Measurements from ENCODE around the gene DCAF5. TPM values are rescaled to one million over a fixed set of nuclear protein-coding genes. Genes with fewer than 3 reads are reported as not detected.

Gene DCAF5
- total RNA-seq, 4 donors from 2014 or later = 34.9 to 67.6 (median 48.1) TPM

DNA sequence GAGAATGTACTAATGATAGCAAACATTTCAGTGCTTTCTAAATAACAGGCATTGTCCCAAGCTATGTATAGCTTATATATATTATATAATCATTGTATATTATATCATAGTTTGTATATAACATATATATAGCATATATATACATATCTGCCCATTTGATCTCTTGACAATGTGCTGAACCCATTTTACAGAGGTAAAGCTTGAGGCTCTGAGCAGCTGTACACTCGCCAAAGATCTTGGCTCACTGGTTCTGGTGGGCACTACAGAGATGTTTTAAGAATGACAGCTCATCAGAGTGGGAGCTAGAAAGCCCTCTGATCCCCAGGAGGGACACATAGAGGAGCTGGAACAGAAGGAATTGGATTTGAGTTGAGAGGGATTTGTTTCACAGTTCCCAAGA, 105.7 kb downstream of the DCAF5 start:
- Histone ChIP-seq H3K9me3 (no peaks in the 10 kb centered on the region), H3K4me1 (peaks cover 93% of the 10 kb centered on the region), H3K27me3 (no peaks in the 10 kb centered on the region), H3K36me3 (no peaks in the 10 kb centered on the region), H3K27ac (peak overlapping the region; percentile 86), H3K4me3 (no peak overlapping the region)
- DNase-seq (ENCODE audit: low spot score in 2 of 2) = no peak
- 93% methylated on average over 1 of the region's 1 CpG for WGBS
- TF ChIP-seq CTCF (IDR thresholded peaks at IDR 0.05) (no peak), EP300 (IDR thresholded peaks at IDR 0.05) (no peak), POLR2AphosphoS5 (IDR thresholded peaks at IDR 0.05) (no peak), POLR2A (IDR thresholded peaks at IDR 0.05) (no peak)

GRCh38 chr14:69046476-69046860, 106.5 kb downstream of the DCAF5 start:
- peak overlapping the region; percentile 86 for H3K27ac ChIP-seq
- DNase-seq (ENCODE audit: low spot score in 2 of 2) = no peak
- H3K4me1 ChIP-seq = peaks cover 86% of the 10 kb centered on the region

GRCh38 chr14:69045857-69046475, 107.0 kb downstream of the DCAF5 start:
- Histone ChIP-seq H3K9me3 (no peaks in the 10 kb centered on the region), H3K27me3 (no peaks in the 10 kb centered on the region), H3K27ac (peak overlapping the region; percentile 86), H3K36me3 (no peaks in the 10 kb centered on the region), H3K4me3 (no peak overlapping the region), H3K4me1 (peaks cover 81% of the 10 kb centered on the region)
- DNase-seq (ENCODE audit: low spot score in 2 of 2) = no peak
- no peak for TF ChIP-seq EP300 (IDR thresholded peaks at IDR 0.05)
- no peak for TF ChIP-seq POLR2A (IDR thresholded peaks at IDR 0.05)
- TF ChIP-seq POLR2AphosphoS5 (IDR thresholded peaks at IDR 0.05) = no peak
- TF ChIP-seq CTCF (IDR thresholded peaks at IDR 0.05) = no peak
- 30% methylated on average over 7 of the region's 7 CpGs for WGBS

More at GRCh38 chr14:69046476-69046860, 106.5 kb downstream of the DCAF5 start:
- TF ChIP-seq CTCF (IDR thresholded peaks at IDR 0.05) (no peak), POLR2A (IDR thresholded peaks at IDR 0.05) (no peak), EP300 (IDR thresholded peaks at IDR 0.05) (no peak), POLR2AphosphoS5 (IDR thresholded peaks at IDR 0.05) (no peak)
- H3K27me3 ChIP-seq = no peaks in the 10 kb centered on the region
- WGBS = 24% methylated on average over 7 of the region's 7 CpGs
- H3K9me3 ChIP-seq = no peaks in the 10 kb centered on the region
- H3K4me3 ChIP-seq = no peak overlapping the region
- H3K36me3 ChIP-seq = no peaks in the 10 kb centered on the region

- Histone ChIP-seq H3K36me3 (no peaks in the 10 kb centered on the region), H3K4me3 (no peak overlapping the region), H3K9me3 (no peaks in the 10 kb centered on the region), H3K27ac (peak overlapping the region; percentile 86), H3K27me3 (no peaks in the 10 kb centered on the region), H3K4me1 (peaks cover 72% of the 10 kb centered on the region)
- TF ChIP-seq EP300 (IDR thresholded peaks at IDR 0.05) (no peak), CTCF (IDR thresholded peaks at IDR 0.05) (no peak), POLR2A (IDR thresholded peaks at IDR 0.05) (no peak), POLR2AphosphoS5 (IDR thresholded peaks at IDR 0.05) (no peak)
- DNase-seq (ENCODE audit: low spot score in 2 of 2) = no peak
- 68% methylated on average over 5 of the region's 6 CpGs for WGBS
Observed at GRCh38 chr14:69044965-69045555, 107.9 kb downstream of the DCAF5 start.

DNA sequence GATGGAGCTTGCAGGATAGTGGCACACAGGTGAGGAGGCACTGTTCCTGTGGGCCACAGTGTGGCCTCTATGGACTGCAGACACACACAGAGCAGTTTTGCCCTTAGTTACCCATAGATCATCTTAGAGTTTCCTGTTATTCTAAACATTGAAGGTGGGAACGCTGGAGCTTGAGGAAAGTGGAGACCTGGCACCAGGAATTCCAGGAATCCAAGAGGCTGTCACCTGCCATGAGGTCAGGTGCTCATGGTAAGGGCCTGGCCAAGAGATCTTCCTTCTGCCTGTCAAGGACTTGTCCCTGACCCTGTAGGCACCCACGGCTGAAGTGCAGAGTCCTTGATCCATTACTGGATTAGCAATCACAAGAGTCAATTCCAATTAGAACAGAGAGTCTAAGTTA, 108.6 kb downstream of the DCAF5 start:
- H3K9me3 ChIP-seq = no peaks in the 10 kb centered on the region
- H3K4me3 ChIP-seq = no peak overlapping the region

More for the DNA sequence above, 108.6 kb downstream of the DCAF5 start:
- Histone ChIP-seq H3K36me3 (no peaks in the 10 kb centered on the region), H3K27ac (peak overlapping the region; percentile 53), H3K27me3 (no peaks in the 10 kb centered on the region), H3K4me1 (peaks cover 65% of the 10 kb centered on the region)
- DNase-seq (ENCODE audit: low spot score in 2 of 2) = no peak
- 60% methylated on average over 2 of the region's 2 CpGs for WGBS
- no peak for TF ChIP-seq EP300 (IDR thresholded peaks at IDR 0.05)
- no peak for TF ChIP-seq POLR2AphosphoS5 (IDR thresholded peaks at IDR 0.05)
- no peak for TF ChIP-seq POLR2A (IDR thresholded peaks at IDR 0.05)
- TF ChIP-seq CTCF (IDR thresholded peaks at IDR 0.05) = no peak
